ENCODE measurements around the gene SAMD14.

The SAMD14 gene

GRCh38 chr17:50132104-50132794 is 2.3 kb upstream of the SAMD14 start:
- peaks cover 12% of the 10 kb centered on the region; the same call in 1 of the 2 replicates for H3K4me1 ChIP-seq (ENCODE audit: control insufficient read depth, insufficient read depth, low read length)
- no peak overlapping the region for H3K27ac ChIP-seq (ENCODE audit: low read length)
- H3K4me3 ChIP-seq (ENCODE audit: low read length) = no peak overlapping the region
- H3K36me3 ChIP-seq (ENCODE audit: control insufficient read depth, insufficient read depth, low read length) = peaks cover 4% of the 10 kb centered on the region; the same call in 1 of the 2 replicates
- H3K9me3 ChIP-seq (ENCODE audit: control insufficient read depth, insufficient read depth, low read length) = no peaks in the 10 kb centered on the region
- WGBS (ENCODE audit: insufficient coverage, insufficient read length) = no CpG with 5 or more reads among the region's 6 CpGs
- no peaks in the 10 kb centered on the region for H3K27me3 ChIP-seq (ENCODE audit: control insufficient read depth, insufficient read depth, low read length)
- DNase-seq (ENCODE audit: low read depth, low spot score) = no peak

DNA sequence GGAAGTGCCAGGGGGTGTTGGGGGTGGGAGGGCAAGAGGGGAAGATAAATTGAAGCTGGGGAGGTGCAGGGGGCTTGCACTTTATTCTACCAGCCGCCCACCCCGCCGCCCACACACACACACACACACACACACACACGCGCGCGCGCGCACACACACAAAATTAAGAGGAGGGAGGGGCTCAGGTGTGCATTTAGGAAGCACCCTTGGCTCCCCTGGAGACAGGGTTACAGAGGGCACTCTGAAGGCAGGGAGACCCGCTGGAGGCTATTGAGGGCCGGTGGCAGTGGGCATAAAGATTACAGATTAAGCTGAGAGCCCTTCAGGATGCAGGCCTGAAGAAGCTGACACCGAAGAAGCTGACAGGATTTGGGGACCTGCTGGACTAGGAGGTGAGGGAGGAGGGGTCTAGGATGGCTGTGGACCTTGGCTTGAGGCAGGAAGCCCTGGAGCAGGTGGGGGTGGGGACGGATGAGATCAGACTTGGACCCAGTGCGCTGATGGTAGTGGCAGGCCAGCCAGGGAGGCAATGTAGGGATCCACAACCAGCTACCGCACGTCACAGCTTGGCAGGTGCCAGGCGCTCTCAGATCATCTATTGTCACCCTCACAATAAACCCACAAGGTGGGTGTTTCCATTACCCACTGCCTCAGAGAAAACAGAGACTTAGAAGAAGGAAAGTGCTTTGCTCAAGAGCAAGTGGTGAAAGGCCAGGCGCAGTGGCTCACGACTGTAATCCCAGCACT is 772 bp upstream of the SAMD14 start:
- Histone ChIP-seq H3K27ac (ENCODE audit: low read length) (no peak overlapping the region), H3K9me3 (ENCODE audit: control insufficient read depth, insufficient read depth, low read length) (no peaks in the 10 kb centered on the region), H3K27me3 (ENCODE audit: control insufficient read depth, insufficient read depth, low read length) (no peaks in the 10 kb centered on the region), H3K4me3 (ENCODE audit: low read length) (peak overlapping the region; percentile 67; the same call in 1 of the 2 replicates), H3K4me1 (ENCODE audit: control insufficient read depth, insufficient read depth, low read length) (peaks cover 12% of the 10 kb centered on the region; the same call in 1 of the 2 replicates), H3K36me3 (ENCODE audit: control insufficient read depth, insufficient read depth, low read length) (peaks cover 4% of the 10 kb centered on the region; the same call in 1 of the 2 replicates)
- DNase-seq (ENCODE audit: low read depth, low spot score) = no peak
- WGBS (ENCODE audit: insufficient coverage, insufficient read length) = no CpG with 5 or more reads among the region's 19 CpGs

GRCh38 chr17:50129353-50129727 is 620 bp downstream of the SAMD14 start:
- H3K27me3 ChIP-seq (ENCODE audit: control insufficient read depth, insufficient read depth, low read length) = no peaks in the 10 kb centered on the region
- peak overlapping the region; percentile 67; the same call in 1 of the 2 replicates for H3K4me3 ChIP-seq (ENCODE audit: low read length)
- DNase-seq (ENCODE audit: low read depth, low spot score) = no peak
- no peak overlapping the region for H3K27ac ChIP-seq (ENCODE audit: low read length)
- WGBS (ENCODE audit: insufficient coverage, insufficient read length) = no CpG with 5 or more reads among the region's 31 CpGs
- H3K36me3 ChIP-seq (ENCODE audit: control insufficient read depth, insufficient read depth, low read length) = no peaks in the 10 kb centered on the region
- H3K4me1 ChIP-seq (ENCODE audit: control insufficient read depth, insufficient read depth, low read length) = peaks cover 10% of the 10 kb centered on the region; the same call in 1 of the 2 replicates
- H3K9me3 ChIP-seq (ENCODE audit: control insufficient read depth, insufficient read depth, low read length) = no peaks in the 10 kb centered on the region

DNA sequence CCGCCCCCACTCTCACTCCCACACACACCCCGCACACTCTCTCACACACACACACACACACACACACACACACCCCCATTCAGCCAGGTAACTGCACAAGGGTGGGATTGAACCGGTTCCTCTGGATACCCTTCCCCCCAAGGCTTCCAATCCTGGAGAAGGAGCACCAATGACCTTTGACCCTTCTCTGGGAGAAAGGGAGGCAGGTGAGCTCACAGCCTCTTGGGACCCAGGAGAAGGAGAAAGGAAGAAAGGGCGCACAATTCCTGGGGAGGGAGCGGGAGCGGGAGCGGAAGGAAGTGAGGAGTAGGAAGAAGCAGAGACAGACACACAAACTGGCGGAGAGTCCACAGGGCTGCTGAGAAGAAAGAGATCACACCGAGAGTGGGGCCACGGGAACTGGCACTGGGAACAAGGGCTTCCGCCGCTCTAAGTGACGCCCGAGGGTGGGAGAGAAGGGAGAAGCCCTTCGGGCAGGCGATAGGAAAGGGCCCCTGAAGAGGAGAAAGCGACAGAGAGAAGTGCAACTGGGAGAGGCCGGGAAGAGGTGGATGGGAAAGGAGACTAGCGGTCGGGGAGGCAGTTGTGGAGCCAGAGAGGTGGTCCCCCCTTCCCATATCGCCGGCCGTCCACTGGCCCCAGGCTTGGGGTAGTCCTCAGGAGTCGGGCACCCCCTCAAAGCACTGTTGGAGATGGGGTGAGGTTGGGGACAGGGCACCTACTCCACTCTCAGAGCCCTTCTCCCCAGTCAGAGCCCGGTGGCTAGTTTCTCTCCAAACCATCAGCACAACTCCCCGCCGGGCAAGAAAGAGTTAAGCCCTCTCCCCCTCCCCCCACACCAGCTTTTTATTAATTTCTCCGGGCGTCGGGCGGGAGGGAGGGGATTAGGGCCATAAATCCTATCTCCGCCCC is 1.3 kb downstream of the SAMD14 start:
- no peak for DNase-seq (ENCODE audit: low read depth, low spot score)
- no peak overlapping the region for H3K27ac ChIP-seq (ENCODE audit: low read length)
- no CpG with 5 or more reads among the region's 32 CpGs for WGBS (ENCODE audit: insufficient coverage, insufficient read length)

DNA sequence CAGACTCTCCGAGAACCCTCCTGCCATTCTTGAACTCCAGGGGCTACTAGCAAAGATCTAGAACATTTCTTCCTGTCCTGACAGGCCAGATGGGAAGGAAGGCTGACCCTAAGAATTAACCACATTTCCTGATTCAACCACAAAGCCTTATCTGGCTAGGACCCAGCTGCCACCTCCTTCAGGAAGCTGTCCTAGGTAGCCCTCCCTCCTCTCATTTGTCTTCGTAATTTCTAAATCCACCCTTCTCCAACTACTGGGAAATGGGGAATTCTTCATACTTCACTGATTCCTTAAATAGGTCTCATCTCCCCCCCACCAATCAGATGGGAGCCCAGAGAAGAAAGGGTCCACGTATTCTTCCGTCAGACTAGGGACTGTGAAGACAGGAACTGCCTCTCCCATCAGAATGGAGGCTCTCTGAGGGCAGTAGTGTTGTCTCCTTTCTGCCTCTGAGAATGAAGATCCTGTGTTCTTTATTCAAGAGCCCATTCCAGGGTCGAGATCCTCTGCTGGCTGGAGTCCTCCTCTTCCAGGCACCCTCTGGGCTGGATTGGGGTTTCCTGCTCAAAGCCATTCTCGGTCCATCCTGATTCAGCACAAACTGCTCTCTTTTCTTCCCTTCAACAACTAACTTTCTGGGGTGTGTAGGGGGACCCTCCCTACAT is 2.1 kb downstream of the SAMD14 start:
- no peak for DNase-seq (ENCODE audit: low read depth, low spot score)
- H3K9me3 ChIP-seq (ENCODE audit: control insufficient read depth, insufficient read depth, low read length) = no peaks in the 10 kb centered on the region
- no peaks in the 10 kb centered on the region for H3K27me3 ChIP-seq (ENCODE audit: control insufficient read depth, insufficient read depth, low read length)
- peaks cover 4% of the 10 kb centered on the region; the same call in 1 of the 2 replicates for H3K4me1 ChIP-seq (ENCODE audit: control insufficient read depth, insufficient read depth, low read length)
- no peak overlapping the region for H3K4me3 ChIP-seq (ENCODE audit: low read length)
- H3K27ac ChIP-seq (ENCODE audit: low read length) = no peak overlapping the region
- H3K36me3 ChIP-seq (ENCODE audit: control insufficient read depth, insufficient read depth, low read length) = no peaks in the 10 kb centered on the region
- no CpG with 5 or more reads among the region's 6 CpGs for WGBS (ENCODE audit: insufficient coverage, insufficient read length)

More for the DNA sequence above, 1.3 kb downstream of the SAMD14 start:
- Histone ChIP-seq H3K4me1 (ENCODE audit: control insufficient read depth, insufficient read depth, low read length) (peaks cover 6% of the 10 kb centered on the region; the same call in 1 of the 2 replicates), H3K36me3 (ENCODE audit: control insufficient read depth, insufficient read depth, low read length) (no peaks in the 10 kb centered on the region), H3K27me3 (ENCODE audit: control insufficient read depth, insufficient read depth, low read length) (no peaks in the 10 kb centered on the region), H3K9me3 (ENCODE audit: control insufficient read depth, insufficient read depth, low read length) (no peaks in the 10 kb centered on the region), H3K4me3 (ENCODE audit: low read length) (peak overlapping the region; percentile 67; the same call in 1 of the 2 replicates)

- no peak for DNase-seq (ENCODE audit: low read depth, low spot score)
- no peak overlapping the region for H3K4me3 ChIP-seq (ENCODE audit: low read length)
- H3K27me3 ChIP-seq (ENCODE audit: control insufficient read depth, insufficient read depth, low read length) = no peaks in the 10 kb centered on the region
- no CpG with 5 or more reads among the region's 4 CpGs for WGBS (ENCODE audit: insufficient coverage, insufficient read length)
- H3K36me3 ChIP-seq (ENCODE audit: control insufficient read depth, insufficient read depth, low read length) = no peaks in the 10 kb centered on the region
- H3K27ac ChIP-seq (ENCODE audit: low read length) = no peak overlapping the region
- H3K4me1 ChIP-seq (ENCODE audit: control insufficient read depth, insufficient read depth, low read length) = peaks cover 2% of the 10 kb centered on the region; the same call in 1 of the 2 replicates
- no peaks in the 10 kb centered on the region for H3K9me3 ChIP-seq (ENCODE audit: control insufficient read depth, insufficient read depth, low read length)
These were observed 4.5 kb downstream of the SAMD14 start for GRCh38 chr17:50125420-50125997.

GRCh38 chr17:50123649-50124349 is 6.2 kb downstream of the SAMD14 start:
- Histone ChIP-seq H3K4me1 (ENCODE audit: control insufficient read depth, insufficient read depth, low read length) (peaks cover 2% of the 10 kb centered on the region; the same call in 1 of the 2 replicates), H3K36me3 (ENCODE audit: control insufficient read depth, insufficient read depth, low read length) (no peaks in the 10 kb centered on the region), H3K27me3 (ENCODE audit: control insufficient read depth, insufficient read depth, low read length) (no peaks in the 10 kb centered on the region), H3K4me3 (ENCODE audit: low read length) (no peak overlapping the region), H3K27ac (ENCODE audit: low read length) (no peak overlapping the region), H3K9me3 (ENCODE audit: control insufficient read depth, insufficient read depth, low read length) (no peaks in the 10 kb centered on the region)
- no peak for DNase-seq (ENCODE audit: low read depth, low spot score)
- no CpG with 5 or more reads among the region's 12 CpGs for WGBS (ENCODE audit: insufficient coverage, insufficient read length)

GRCh38 chr17:50122945-50123344 is 7.0 kb downstream of the SAMD14 start:
- Histone ChIP-seq H3K27me3 (ENCODE audit: control insufficient read depth, insufficient read depth, low read length) (no peaks in the 10 kb centered on the region), H3K4me1 (ENCODE audit: control insufficient read depth, insufficient read depth, low read length) (peaks cover 2% of the 10 kb centered on the region; the same call in 1 of the 2 replicates), H3K27ac (ENCODE audit: low read length) (no peak overlapping the region), H3K36me3 (ENCODE audit: control insufficient read depth, insufficient read depth, low read length) (no peaks in the 10 kb centered on the region), H3K4me3 (ENCODE audit: low read length) (no peak overlapping the region), H3K9me3 (ENCODE audit: control insufficient read depth, insufficient read depth, low read length) (no peaks in the 10 kb centered on the region)
- no peak for DNase-seq (ENCODE audit: low read depth, low spot score)
- no CpG with 5 or more reads among the region's 3 CpGs for WGBS (ENCODE audit: insufficient coverage, insufficient read length)
